Fibroblast of the aortic adventitia (primary cell): Measurements from ENCODE around the gene MRI1. TPM values are rescaled to one million over a fixed set of nuclear protein-coding genes. Genes with fewer than 3 reads are reported as not detected.

Source experiments
- DNase-seq: peaks from one replicate; pipeline ENCODE4 v3.0.0-alpha.2; 2010; ENCODE audit warnings: low read depth
- H3K4me3 ChIP-seq: 2 replicates; pipeline ENCODE4 v1.5.1; 2011; ENCODE audit warnings: low read depth, mild to moderate bottlenecking, control low read depth, low read length, moderate library complexity
- CTCF ChIP-seq: IDR thresholded peaks from 2 replicates; pipeline ENCODE4 v1.5.1; 2011; ENCODE audit warnings: mild to moderate bottlenecking, low read length, control low read depth, inconsistent platforms; ENCODE audit not compliant: insufficient read depth
- total RNA-seq: library from RNA; depleted of rRNA; stranded (reverse); fragments of >200 nt; gene quantifications from 2 replicates; pipeline ENCODE4 v1.2.3, GENCODE V29; 2012; ENCODE audit warnings: low replicate concordance

The MRI1 gene
- 24.0 and 71.3 TPM in 2 replicates for total RNA-seq

GRCh38 chr19:13764101-13764807, at the start of gene MRI1:
TSS of gene MRI1 (plus strand) at chr19:13764522. CDS start at chr19:13764589, 67 bp downstream.
- TF ChIP-seq CTCF: no peak
- DNase-seq: peak; percentile 68
- H3K4me3 ChIP-seq: peak within 1 kb of the TSS; percentile 89

GRCh38 chr19:13717194-13717643, 47.1 kb upstream of the MRI1 start:
- H3K4me3 ChIP-seq: no peak overlapping the region
- DNase-seq: peak; percentile 26
- TF ChIP-seq CTCF: no peak

- peak; percentile 42 for TF ChIP-seq CTCF
- no peak overlapping the region for H3K4me3 ChIP-seq
- peak; percentile 89 for DNase-seq
Observed at GRCh38 chr19:13718733-13719132, 45.6 kb upstream of the MRI1 start.

- TF ChIP-seq CTCF: no peak
- DNase-seq: no peak
Observed at GRCh38 chr19:13722146-13722545, 42.2 kb upstream of the MRI1 start.

GRCh38 chr19:13723206-13723605, 41.1 kb upstream of the MRI1 start:
- no peak overlapping the region for H3K4me3 ChIP-seq
- TF ChIP-seq CTCF: no peak
- peak; percentile 28 for DNase-seq

More at GRCh38 chr19:13722146-13722545, 42.2 kb upstream of the MRI1 start:
- H3K4me3 ChIP-seq: no peak overlapping the region

GRCh38 chr19:13726323-13726722, 38.0 kb upstream of the MRI1 start:
- no peak for TF ChIP-seq CTCF
- DNase-seq: no peak
- H3K4me3 ChIP-seq: no peak overlapping the region
